ENCODE results near the gene SMC5. TPM values are rescaled to one million over a fixed set of nuclear protein-coding genes. Genes with fewer than 3 reads are reported as not detected.

The SMC5 gene
- total RNA-seq, 1 experiment from 2014 or later = 7.7 TPM

GRCh38 chr9:70403166-70403565 lies 144.4 kb downstream of the SMC5 start:
- Mint-ChIP-seq H3K27ac (ENCODE audit: unreplicated experiment) (no peak overlapping the region), H3K9me3 (ENCODE audit: unreplicated experiment) (no peaks in the 10 kb centered on the region), H3K36me3 (ENCODE audit: insufficient read depth, unreplicated experiment) (no peaks in the 10 kb centered on the region), H3K4me1 (ENCODE audit: low read depth, unreplicated experiment) (no peaks in the 10 kb centered on the region), H3K27me3 (ENCODE audit: insufficient read depth, unreplicated experiment) (no peaks in the 10 kb centered on the region), H3K4me3 (ENCODE audit: unreplicated experiment) (no peak overlapping the region)
- POLR2A ChIA-PET = no interaction called here
- Histone ChIP-seq H3K27me3 (replicated peaks; ENCODE audit: control insufficient read depth, insufficient read depth, low read length) (no peaks in the 10 kb centered on the region), H3K4me1 (no peaks in the 10 kb centered on the region), H3K9me3 (no peaks in the 10 kb centered on the region), H3K36me3 (ENCODE audit: control insufficient read depth, insufficient read depth, low read length) (no peaks in the 10 kb centered on the region), H3K4me3 (ENCODE audit: low read depth, low read length) (no peak overlapping the region)
- CTCF ChIA-PET = no interaction called here
- intact Hi-C loops (cut with micrococcal nuclease; ENCODE audit: unreplicated experiment) = no loop called here
- no peak for DNase-seq
- TF ChIP-seq, protein P1, sequence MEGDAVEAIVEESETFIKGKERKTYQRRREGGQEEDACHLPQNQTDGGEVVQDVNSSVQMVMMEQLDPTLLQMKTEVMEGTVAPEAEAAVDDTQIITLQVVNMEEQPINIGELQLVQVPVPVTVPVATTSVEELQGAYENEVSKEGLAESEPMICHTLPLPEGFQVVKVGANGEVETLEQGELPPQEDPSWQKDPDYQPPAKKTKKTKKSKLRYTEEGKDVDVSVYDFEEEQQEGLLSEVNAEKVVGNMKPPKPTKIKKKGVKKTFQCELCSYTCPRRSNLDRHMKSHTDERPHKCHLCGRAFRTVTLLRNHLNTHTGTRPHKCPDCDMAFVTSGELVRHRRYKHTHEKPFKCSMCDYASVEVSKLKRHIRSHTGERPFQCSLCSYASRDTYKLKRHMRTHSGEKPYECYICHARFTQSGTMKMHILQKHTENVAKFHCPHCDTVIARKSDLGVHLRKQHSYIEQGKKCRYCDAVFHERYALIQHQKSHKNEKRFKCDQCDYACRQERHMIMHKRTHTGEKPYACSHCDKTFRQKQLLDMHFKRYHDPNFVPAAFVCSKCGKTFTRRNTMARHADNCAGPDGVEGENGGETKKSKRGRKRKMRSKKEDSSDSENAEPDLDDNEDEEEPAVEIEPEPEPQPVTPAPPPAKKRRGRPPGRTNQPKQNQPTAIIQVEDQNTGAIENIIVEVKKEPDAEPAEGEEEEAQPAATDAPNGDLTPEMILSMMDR (IDR thresholded peaks at IDR 0.05; ENCODE audit: insufficient read depth in 1 of 2, low read depth in 1 of 2, low read length in 1 of 2, severe bottlenecking in 1 of 2, unreplicated experiment in 1 of 2) = no peak
- no TSS peak for BruUV-seq (replicated peaks)

GRCh38 chr9:70403618-70404025 lies 144.8 kb downstream of the SMC5 start:
- Mint-ChIP-seq H3K4me1 (ENCODE audit: low read depth, unreplicated experiment) (no peaks in the 10 kb centered on the region), H3K9me3 (ENCODE audit: unreplicated experiment) (no peaks in the 10 kb centered on the region), H3K4me3 (ENCODE audit: unreplicated experiment) (no peak overlapping the region), H3K36me3 (ENCODE audit: insufficient read depth, unreplicated experiment) (no peaks in the 10 kb centered on the region), H3K27ac (ENCODE audit: unreplicated experiment) (no peak overlapping the region), H3K27me3 (ENCODE audit: insufficient read depth, unreplicated experiment) (no peaks in the 10 kb centered on the region)
- no TSS peak for BruUV-seq (replicated peaks)
- no peaks in the 10 kb centered on the region for H3K9me3 ChIP-seq
- no peaks in the 10 kb centered on the region for H3K27me3 ChIP-seq (replicated peaks; ENCODE audit: control insufficient read depth, insufficient read depth, low read length)
- ChIA-PET POLR2A (no interaction called here), CTCF (no interaction called here)
- TF ChIP-seq, protein P1 (IDR thresholded peaks at IDR 0.05; ENCODE audit: insufficient read depth in 1 of 2, low read depth in 1 of 2, low read length in 1 of 2, severe bottlenecking in 1 of 2, unreplicated experiment in 1 of 2) = no peak
- no peaks in the 10 kb centered on the region for H3K4me1 ChIP-seq
- intact Hi-C loops (cut with micrococcal nuclease; ENCODE audit: unreplicated experiment) = no loop called here
- no peak overlapping the region for H3K4me3 ChIP-seq (ENCODE audit: low read depth, low read length)
- H3K36me3 ChIP-seq (ENCODE audit: control insufficient read depth, insufficient read depth, low read length) = no peaks in the 10 kb centered on the region
- no peak for DNase-seq

DNA sequence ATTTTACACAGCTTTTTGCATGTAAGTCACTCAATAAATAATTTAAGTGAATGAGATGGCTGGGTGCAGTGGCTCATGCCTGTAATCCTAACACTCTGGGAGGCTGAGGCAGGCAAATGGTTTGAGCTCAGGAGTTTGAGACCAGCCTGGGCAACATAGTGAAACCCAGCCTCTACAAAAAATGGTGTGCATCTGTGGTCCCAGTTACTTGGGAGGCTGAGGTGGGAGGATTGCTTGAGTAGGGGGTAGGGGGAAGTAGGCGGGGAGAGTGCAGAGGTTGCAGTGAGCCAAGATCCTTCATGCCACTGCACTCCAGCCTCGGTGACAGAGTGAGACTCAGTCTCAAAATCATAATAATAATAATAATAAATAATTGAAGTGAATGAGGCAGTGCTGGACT lies 145.5 kb downstream of the SMC5 start:
- TF ChIP-seq, protein P1 (IDR thresholded peaks at IDR 0.05; ENCODE audit: insufficient read depth in 1 of 2, low read depth in 1 of 2, low read length in 1 of 2, severe bottlenecking in 1 of 2, unreplicated experiment in 1 of 2) = no peak
- no TSS peak for BruUV-seq (replicated peaks)
- no peak for DNase-seq

More for the DNA sequence above, 145.5 kb downstream of the SMC5 start:
- H3K36me3 Mint-ChIP-seq (ENCODE audit: insufficient read depth, unreplicated experiment) = no peaks in the 10 kb centered on the region
- Histone ChIP-seq H3K36me3 (ENCODE audit: control insufficient read depth, insufficient read depth, low read length) (no peaks in the 10 kb centered on the region), H3K4me3 (ENCODE audit: low read depth, low read length) (no peak overlapping the region), H3K27me3 (replicated peaks; ENCODE audit: control insufficient read depth, insufficient read depth, low read length) (no peaks in the 10 kb centered on the region), H3K9me3 (no peaks in the 10 kb centered on the region), H3K4me1 (no peaks in the 10 kb centered on the region)
- no peak overlapping the region for H3K4me3 Mint-ChIP-seq (ENCODE audit: unreplicated experiment)
- no peaks in the 10 kb centered on the region for H3K27me3 Mint-ChIP-seq (ENCODE audit: insufficient read depth, unreplicated experiment)
- no peaks in the 10 kb centered on the region for H3K9me3 Mint-ChIP-seq (ENCODE audit: unreplicated experiment)
- ChIA-PET CTCF (no interaction called here), POLR2A (no interaction called here)
- H3K27ac Mint-ChIP-seq (ENCODE audit: unreplicated experiment) = no peak overlapping the region
- no peaks in the 10 kb centered on the region for H3K4me1 Mint-ChIP-seq (ENCODE audit: low read depth, unreplicated experiment)
- intact Hi-C loops (cut with micrococcal nuclease; ENCODE audit: unreplicated experiment) = no loop called here

Other genes starting within 250 kb of the SMC5 start
- not detected in 2 replicates for gene MAMDC2, start 215.1 kb upstream of the SMC5 start, total RNA-seq (2022)
- gene KLF9, start 155.7 kb downstream of the SMC5 start, total RNA-seq (2022) = 0.77 and 0.98 TPM in 2 replicates

All from Caco-2 (cell line).